K562 (cell line): Measurements from ENCODE around the gene TIGAR. TPM values are rescaled to one million over a fixed set of nuclear protein-coding genes. Genes with fewer than 3 reads are reported as not detected.
A peak's percentile ranks its signal among the peaks of the same experiment; 100 is the strongest.

Source experiments
- ARID3B ChIP-seq: fragments of 250-450 bp; sonication (Bioruptor Pico); IDR thresholded peaks from 2 replicates; pipeline ENCODE4 v1.4.0; 2020; ENCODE audit warnings: borderline replicate concordance
- BCLAF1 ChIP-seq, 2 experiments: fragments of 450-650 bp in 1 of 2; IDR thresholded peaks; 2 replicates each; pipeline ENCODE4 v1.6.1; 2011 to 2017; ENCODE audit warnings: low read depth in 2 of 2, antibody characterized with exemption in 1 of 2, borderline replicate concordance in 1 of 2, low read length in 1 of 2, mild to moderate bottlenecking in 1 of 2, mixed read lengths in 1 of 2; ENCODE audit not compliant: control insufficient read depth in 1 of 2
- DPF2 ChIP-seq: fragments of 450-650 bp; IDR thresholded peaks from 2 replicates; pipeline ENCODE4 v1.6.1; 2016
- ELK1 ChIP-seq: sonication (generic); formaldehyde crosslinking; IDR thresholded peaks from 2 replicates; pipeline ENCODE4 v1.8.1; 2022; ENCODE audit warnings: missing genetic modification reagents
- ERF ChIP-seq: fragments of 450-650 bp; formaldehyde crosslinking; IDR thresholded peaks from 2 replicates; pipeline ENCODE4 v1.4.0; 2020; ENCODE audit warnings: mild to moderate bottlenecking, mixed read lengths
- HDAC8 ChIP-seq: fragments of 450-650 bp; IDR thresholded peaks from 2 replicates; pipeline ENCODE4 v1.6.1; 2016; ENCODE audit warnings: mild to moderate bottlenecking, missing genetic modification characterization, moderate library complexity, missing compliant biosample characterization
- HES1 ChIP-seq: fragments of 450-650 bp; IDR thresholded peaks from 2 replicates; pipeline ENCODE4 v1.6.1; 2016; ENCODE audit warnings: low read depth, mild to moderate bottlenecking, moderate library complexity
- MCM2 ChIP-seq: fragments of 450-650 bp; IDR thresholded peaks from 2 replicates; pipeline ENCODE4 v1.6.1; 2017; ENCODE audit warnings: low read depth, mild to moderate bottlenecking
- MYC ChIP-seq, 2 experiments: fragments of 250-450 bp in 1 of 2; sonication (Bioruptor Pico) in 1 of 2; IDR thresholded peaks; 2 replicates each; pipeline versions ENCODE4 v1.5.1 to v1.6.1; 2012 to 2021; ENCODE audit warnings: low read depth in 2 of 2, borderline replicate concordance in 1 of 2, improper control_type of control experiment in 1 of 2, low read length in 1 of 2, mild to moderate bottlenecking in 1 of 2, moderate library complexity in 1 of 2
- POLR2AphosphoS5 ChIP-seq: IDR thresholded peaks from 2 replicates; pipeline ENCODE4 v1.6.1; 2011; ENCODE audit warnings: mild to moderate bottlenecking, low read depth, low read length, moderate library complexity; ENCODE audit not compliant: control insufficient read depth, insufficient read depth
- TBL1XR1 ChIP-seq, 2 experiments: IDR thresholded peaks; 2 replicates each; pipeline ENCODE4 v1.6.1; 2012; ENCODE audit warnings: improper control_type of control experiment in 2 of 2, low read length in 2 of 2, mild to moderate bottlenecking in 1 of 2
- THRB ChIP-seq: fragments of 450-650 bp; formaldehyde crosslinking; conservative IDR thresholded peaks from 2 replicates; pipeline ENCODE4 v1.4.0; 2022; ENCODE audit warnings: mild to moderate bottlenecking, missing genetic modification characterization
- YY1 ChIP-seq, 3 experiments: IDR thresholded peaks; 2 replicates each; pipeline ENCODE4 v1.6.1; 2011; ENCODE audit warnings: low read length in 2 of 3, mild to moderate bottlenecking in 2 of 3, moderate library complexity in 2 of 3, borderline replicate concordance in 1 of 3, control low read depth in 1 of 3, low read depth in 1 of 3; ENCODE audit not compliant: insufficient read depth in 3 of 3, insufficient replicate concordance in 2 of 3, control insufficient read depth in 1 of 3, insufficient read length in 1 of 3; ENCODE audit errors: extremely low read depth in 1 of 3
- ZNF12 ChIP-seq: sonication (generic); formaldehyde crosslinking; IDR thresholded peaks from 2 replicates; pipeline ENCODE4 v1.4.0; 2020; ENCODE audit warnings: mild to moderate bottlenecking, missing genetic modification reagents
- ZNF165 ChIP-seq: fragments of 250-450 bp; sonication (Bioruptor Pico); IDR thresholded peaks from 2 replicates; pipeline ENCODE4 v1.4.0; 2020; ENCODE audit warnings: borderline replicate concordance
- ZNF282 ChIP-seq: sonication (generic); formaldehyde crosslinking; IDR thresholded peaks from 2 replicates; pipeline ENCODE4 v1.8.1; 2023; ENCODE audit warnings: missing genetic modification reagents
- polyA plus RNA-seq, 8 experiments: library from polyadenylated mRNA; depleted of rRNA in 4 of 8; stranded (reverse) in 5 of 8; unstranded in 3 of 8; fragments of >200 nt; fragmentation: Nextera tagmentation in 2 of 8; fragmentation: Illumina TruSeq in 1 of 8; extraction: Ambion mirVana in 2 of 8; extraction: Trizol in 1 of 8; gene quantifications; 2 replicates each; pipeline versions ENCODE4 v1.2.1 to v1.2.3, GENCODE V29; 2011 to 2014; ENCODE audit warnings: inconsistent platforms in 1 of 8, missing spikeins in 1 of 8
- total RNA-seq, 7 experiments: library from RNA; depleted of rRNA in 6 of 7; stranded (reverse); fragments of >200 nt in 6 of 7; fragmentation: Illumina TruSeq in 2 of 7; extraction: Trizol in 2 of 7; gene quantifications; 2 replicates each; pipeline versions ENCODE4 v1.2.1 to v1.2.3, GENCODE V29; 2011 to 2021; ENCODE audit warnings: low replicate concordance in 1 of 7

Gene TIGAR
- total and polyA plus RNA-seq, 9 of the 15 experiments (the other 6 are each of a cell fraction or from before 2014, with no cell fraction given), result 0.11 to 1.0 (median 0.53) TPM; not detected in 2

GRCh38 chr12:4388662-4389061 is 67.6 kb downstream of the TIGAR start (continued):
- no peak for TF ChIP-seq YY1 (IDR thresholded peaks at IDR 0.05; ENCODE audit: borderline replicate concordance in 1 of 3, control insufficient read depth in 1 of 3, extremely low read depth in 1 of 3, insufficient read depth in 3 of 3, insufficient read length in 1 of 3, insufficient replicate concordance in 2 of 3, low read depth in 1 of 3, low read length in 2 of 3)
- no peak for TF ChIP-seq ARID3B (CRISPR knock-in tag)
- no peak for TF ChIP-seq ZNF12 (CRISPR knock-in tag)
- TF ChIP-seq HES1, result 0 out of 2 replicates have a peak, but pooled peaks have one; percentile 21
- no peak for TF ChIP-seq ELK1 (CRISPR knock-in tag)
- TF ChIP-seq HDAC8 (tag), result no peak
- TF ChIP-seq TBL1XR1 (IDR thresholded peaks at IDR 0.05; ENCODE audit: low read length in 2 of 2), result peak in 1 of 2 experiments; percentile 74; a peak in 1 of 4 replicates
- TF ChIP-seq BCLAF1 (IDR thresholded peaks at IDR 0.05; ENCODE audit: borderline replicate concordance in 1 of 2, control insufficient read depth in 1 of 2, low read depth in 2 of 2, low read length in 1 of 2), result no peak
- no peak for TF ChIP-seq ZNF165 (CRISPR knock-in tag)
- no peak for TF ChIP-seq THRB (CRISPR knock-in tag)
- no peak for TF ChIP-seq MCM2
- TF ChIP-seq ERF (CRISPR knock-in tag), result no peak
- TF ChIP-seq ZNF282 (CRISPR knock-in tag), result no peak
- 0 out of 2 replicates have a peak, but pooled peaks have one; percentile 21 for TF ChIP-seq MYC (IDR thresholded peaks at IDR 0.05; ENCODE audit: low read depth, low read length)
- TF ChIP-seq MYC (CRISPR knock-in tag; IDR thresholded peaks at IDR 0.05; ENCODE audit: borderline replicate concordance, low read depth), result no peak
- TF ChIP-seq POLR2AphosphoS5, result peak; percentile 76; the same call in 1 of the 2 replicates
- peak; percentile 93 for TF ChIP-seq DPF2
